Medulla oblongata (tissue), 1 donor: Measurements from ENCODE around the gene SLC6A18.
"Not testable (repeated sequence)": the region's sequence is repeated elsewhere in the genome, so short reads cannot be mapped to it uniquely, and the experiment has no call there.

ENCODE experiments used
- DNase-seq: peaks from one replicate; pipeline ENCODE4 v3.0.0-alpha.2; 2015; ENCODE audit errors: extremely low spot score

Gene SLC6A18

GRCh38 chr5:1275397-1276391, 50.5 kb downstream of the SLC6A18 start:
- not testable (repeated sequence) for DNase-seq

DNA sequence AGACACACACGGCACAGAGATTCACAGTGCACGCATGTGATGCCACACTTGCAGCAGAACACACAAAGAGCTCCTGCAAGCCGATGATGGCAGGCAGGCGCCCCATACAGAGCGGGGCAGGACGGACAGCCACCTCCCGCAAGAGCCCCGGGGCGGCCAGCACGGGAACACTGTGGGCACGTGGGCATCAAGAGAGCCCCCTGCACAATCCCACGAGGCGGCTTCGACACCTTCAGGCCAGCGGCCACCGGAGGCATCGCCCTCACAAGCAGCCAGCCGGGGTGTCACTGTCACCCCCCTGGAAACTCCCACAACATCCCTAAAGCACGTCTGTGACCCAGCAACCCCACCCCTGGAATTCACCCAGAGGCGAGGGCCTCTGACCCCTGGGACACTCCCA, 51.7 kb downstream of the SLC6A18 start:
- no peak for DNase-seq

DNA sequence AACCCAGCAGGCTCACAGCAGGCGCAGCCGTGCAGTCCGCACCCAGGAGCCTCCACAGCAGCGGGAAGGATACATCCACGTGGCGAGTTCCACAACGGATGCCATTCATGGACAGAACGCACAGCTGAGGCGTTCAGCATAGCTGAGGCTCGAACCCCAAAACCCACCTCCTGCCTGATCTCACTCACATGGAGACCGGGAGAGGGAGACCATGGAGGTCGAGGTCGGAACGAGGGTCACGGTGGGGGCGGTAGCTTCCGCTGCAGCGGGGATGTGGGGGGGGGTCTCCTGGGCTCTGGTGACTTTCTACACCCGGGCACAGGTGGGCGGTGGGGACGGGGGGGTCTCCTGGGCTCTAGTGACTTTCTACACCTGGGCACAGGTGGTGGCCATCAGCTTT, 52.1 kb downstream of the SLC6A18 start:
- DNase-seq = no peak

DNA sequence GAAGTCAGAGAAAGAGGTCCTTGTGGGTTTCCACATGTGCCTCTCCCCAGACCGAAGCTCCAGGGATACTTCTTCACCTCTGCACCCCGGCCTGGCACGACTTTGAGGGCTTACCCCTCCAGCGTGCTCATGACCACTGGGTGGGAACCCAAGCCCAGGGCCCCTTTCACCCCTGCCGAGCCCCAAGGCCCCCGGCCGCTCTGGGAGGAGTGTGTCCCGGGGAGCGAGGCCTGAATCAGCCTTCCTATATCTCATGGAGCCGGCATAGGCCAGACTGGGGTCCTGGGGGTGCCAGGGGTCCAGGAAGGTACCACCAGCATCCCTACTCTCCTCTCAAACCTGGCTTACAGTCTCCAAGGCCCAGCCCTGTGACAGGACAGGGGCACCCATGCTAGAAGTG, 52.6 kb downstream of the SLC6A18 start:
- DNase-seq = no peak

GRCh38 chr5:1278216-1278615, 53.0 kb downstream of the SLC6A18 start:
- DNase-seq = no peak

GRCh38 chr5:1278656-1279442, 53.7 kb downstream of the SLC6A18 start:
- DNase-seq = no peak

- no peak for DNase-seq
Measured at GRCh38 chr5:1279443-1280151, 54.4 kb downstream of the SLC6A18 start.

- no peak for DNase-seq
Measured at GRCh38 chr5:1280177-1281037, 55.2 kb downstream of the SLC6A18 start.

- no peak for DNase-seq
Measured at GRCh38 chr5:1281038-1281882, 56.1 kb downstream of the SLC6A18 start.

- no peak for DNase-seq
Measured at GRCh38 chr5:1282131-1282992, 57.2 kb downstream of the SLC6A18 start.

- DNase-seq = not testable (repeated sequence)
Measured at GRCh38 chr5:1282993-1283728, 58.0 kb downstream of the SLC6A18 start.

DNA sequence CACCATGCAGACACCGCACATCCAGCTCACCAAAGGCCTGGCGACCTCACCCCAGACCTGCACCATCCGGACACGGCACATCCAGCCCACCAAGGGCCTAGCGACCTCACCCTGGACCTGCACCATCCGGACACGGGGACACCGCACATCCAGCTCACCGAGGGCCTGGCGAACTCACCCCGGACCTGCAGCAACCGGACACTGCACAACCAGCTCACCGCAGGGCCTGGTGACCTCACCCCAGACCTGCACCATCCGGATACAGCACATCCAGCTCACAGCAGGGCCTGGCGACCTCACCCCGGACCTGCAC, 58.5 kb downstream of the SLC6A18 start:
- not testable (repeated sequence) for DNase-seq

DNA sequence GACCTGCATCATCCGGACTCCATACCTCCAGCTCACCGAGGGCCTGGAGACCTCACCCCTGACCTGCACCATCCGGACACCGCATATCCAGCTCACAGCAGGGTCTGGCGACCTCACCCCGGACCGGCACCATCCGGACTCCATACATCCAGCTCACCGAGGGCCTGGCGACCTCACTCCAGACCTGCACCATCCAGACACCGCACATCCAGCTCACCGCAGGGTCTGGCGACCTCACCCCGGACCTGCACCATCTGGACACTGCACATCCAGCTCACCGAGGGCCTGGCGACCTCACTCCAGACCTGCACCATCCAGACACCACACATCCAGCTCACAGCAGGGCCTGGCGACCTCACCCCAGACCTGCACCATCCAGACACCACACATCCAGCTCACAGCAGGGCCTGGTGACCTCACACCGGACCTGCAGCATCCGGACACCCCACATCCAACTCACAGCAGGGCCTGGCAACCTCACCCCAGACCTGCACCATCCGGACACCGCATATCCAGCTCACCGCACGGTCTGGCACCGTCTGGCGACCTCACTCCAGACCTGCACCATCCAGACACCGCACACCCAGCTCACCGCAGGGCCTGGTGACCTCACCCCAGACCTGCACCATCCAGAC, 59.3 kb downstream of the SLC6A18 start:
- not testable (repeated sequence) for DNase-seq

GRCh38 chr5:1285141-1285540, 60.0 kb downstream of the SLC6A18 start:
- DNase-seq = no peak

GRCh38 chr5:1285883-1286291, 60.7 kb downstream of the SLC6A18 start:
- DNase-seq = no peak

- no peak for DNase-seq
Measured at GRCh38 chr5:1288439-1289335, 63.5 kb downstream of the SLC6A18 start.

DNA sequence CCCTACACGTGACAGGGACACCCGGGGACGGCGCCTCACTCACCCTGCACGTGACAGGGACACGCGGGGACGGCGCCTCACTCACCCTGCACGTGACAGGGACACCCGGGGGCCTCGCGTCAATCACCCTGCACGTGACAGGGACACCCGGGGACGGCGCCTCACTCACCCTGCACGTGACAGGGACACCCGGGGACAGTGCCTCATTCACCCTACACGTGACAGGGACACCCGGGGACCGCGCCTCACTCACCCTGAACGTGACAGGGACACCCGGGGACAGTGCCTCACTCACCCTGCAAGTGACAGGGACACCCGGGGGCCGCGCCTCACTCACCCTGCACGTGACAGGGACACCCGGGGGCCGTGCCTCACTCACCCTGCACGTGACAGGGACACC, 64.4 kb downstream of the SLC6A18 start:
- DNase-seq = not testable (repeated sequence)
